Esophagus muscularis mucosa (tissue), 3 donors: ENCODE results near the gene TBX2.
"Not testable (repeated sequence)": the region's sequence is repeated elsewhere in the genome, so short reads cannot be mapped to it uniquely, and the experiment has no call there.

ENCODE experiments used
- EP300 ChIP-seq: sonication (generic); formaldehyde crosslinking; IDR thresholded peaks from one replicate; pipeline ENCODE4 v1.6.1; 2017; ENCODE audit warnings: antibody characterized with exemption
- TF ChIP-seq, protein P1 (sequence below), 3 experiments: fragments of 200-600 bp in 2 of 3; fragments of 450-650 bp in 1 of 3; sonication (generic) in 2 of 3; IDR thresholded peaks; one replicate each; pipeline ENCODE4 v1.5.1; 2017 to 2019; ENCODE audit warnings: antibody characterized with exemption in 3 of 3, mild to moderate bottlenecking in 2 of 3, moderate library complexity in 1 of 3

DNA sequence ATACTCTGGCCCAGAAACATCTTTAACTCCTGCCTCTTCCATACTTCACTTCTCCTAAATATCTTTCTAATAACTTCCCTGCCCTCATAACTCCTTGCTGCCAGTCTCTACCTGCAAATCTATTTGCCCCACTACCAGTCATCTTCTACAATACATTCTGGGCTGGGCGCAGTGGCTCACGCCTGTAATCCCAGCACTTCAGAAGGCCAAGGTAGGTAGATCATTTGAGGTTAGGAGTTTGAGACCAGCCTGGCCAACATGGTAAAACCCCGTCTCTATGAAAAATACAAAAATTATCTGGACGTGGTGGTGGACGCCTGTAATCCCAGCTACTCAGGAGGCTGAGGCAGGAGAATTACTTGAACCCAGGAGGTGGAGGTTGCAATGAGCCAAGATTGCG, 41.9 kb downstream of the TBX2 start:
- TF ChIP-seq, protein P1, sequence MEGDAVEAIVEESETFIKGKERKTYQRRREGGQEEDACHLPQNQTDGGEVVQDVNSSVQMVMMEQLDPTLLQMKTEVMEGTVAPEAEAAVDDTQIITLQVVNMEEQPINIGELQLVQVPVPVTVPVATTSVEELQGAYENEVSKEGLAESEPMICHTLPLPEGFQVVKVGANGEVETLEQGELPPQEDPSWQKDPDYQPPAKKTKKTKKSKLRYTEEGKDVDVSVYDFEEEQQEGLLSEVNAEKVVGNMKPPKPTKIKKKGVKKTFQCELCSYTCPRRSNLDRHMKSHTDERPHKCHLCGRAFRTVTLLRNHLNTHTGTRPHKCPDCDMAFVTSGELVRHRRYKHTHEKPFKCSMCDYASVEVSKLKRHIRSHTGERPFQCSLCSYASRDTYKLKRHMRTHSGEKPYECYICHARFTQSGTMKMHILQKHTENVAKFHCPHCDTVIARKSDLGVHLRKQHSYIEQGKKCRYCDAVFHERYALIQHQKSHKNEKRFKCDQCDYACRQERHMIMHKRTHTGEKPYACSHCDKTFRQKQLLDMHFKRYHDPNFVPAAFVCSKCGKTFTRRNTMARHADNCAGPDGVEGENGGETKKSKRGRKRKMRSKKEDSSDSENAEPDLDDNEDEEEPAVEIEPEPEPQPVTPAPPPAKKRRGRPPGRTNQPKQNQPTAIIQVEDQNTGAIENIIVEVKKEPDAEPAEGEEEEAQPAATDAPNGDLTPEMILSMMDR (IDR thresholded peaks at IDR 0.05), result not testable (repeated sequence)
- not testable (repeated sequence) for TF ChIP-seq EP300
